ENCODE results near the gene DMKN. TPM values are rescaled to one million over a fixed set of nuclear protein-coding genes. Genes with fewer than 3 reads are reported as not detected.

DMKN gene, protein sequence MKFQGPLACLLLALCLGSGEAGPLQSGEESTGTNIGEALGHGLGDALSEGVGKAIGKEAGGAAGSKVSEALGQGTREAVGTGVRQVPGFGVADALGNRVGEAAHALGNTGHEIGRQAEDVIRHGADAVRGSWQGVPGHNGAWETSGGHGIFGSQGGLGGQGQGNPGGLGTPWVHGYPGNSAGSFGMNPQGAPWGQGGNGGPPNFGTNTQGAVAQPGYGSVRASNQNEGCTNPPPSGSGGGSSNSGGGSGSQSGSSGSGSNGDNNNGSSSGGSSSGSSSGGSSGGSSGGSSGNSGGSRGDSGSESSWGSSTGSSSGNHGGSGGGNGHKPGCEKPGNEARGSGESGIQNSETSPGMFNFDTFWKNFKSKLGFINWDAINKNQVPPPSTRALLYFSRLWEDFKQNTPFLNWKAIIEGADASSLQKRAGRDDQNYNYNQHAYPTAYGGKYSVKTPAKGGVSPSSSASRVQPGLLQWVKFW
- 100 to 1,000 TPM in 2 of 4 donors, 10 to 100 TPM in 2; 69.7 to 135 (median 107) TPM for polyA plus RNA-seq (ENCODE audit: insufficient read length in 4 of 4)

- no peak for DNase-seq (ENCODE audit: low read depth in 4 of 4, low spot score in 2 of 4)
Measured at GRCh38 chr19:35513628-35514281, at the start of gene DMKN. TSS of gene DMKN (minus strand) at chr19:35513649. CDS start at chr19:35513475, 174 bp downstream.

GRCh38 chr19:35562776-35563175 is 49.3 kb upstream of the DMKN start:
- DNase-seq (ENCODE audit: low read depth in 4 of 4, low spot score in 2 of 4) = no peak

GRCh38 chr19:35562336-35562735 is 48.9 kb upstream of the DMKN start:
- no peak for DNase-seq (ENCODE audit: low read depth in 4 of 4, low spot score in 2 of 4)

DNA sequence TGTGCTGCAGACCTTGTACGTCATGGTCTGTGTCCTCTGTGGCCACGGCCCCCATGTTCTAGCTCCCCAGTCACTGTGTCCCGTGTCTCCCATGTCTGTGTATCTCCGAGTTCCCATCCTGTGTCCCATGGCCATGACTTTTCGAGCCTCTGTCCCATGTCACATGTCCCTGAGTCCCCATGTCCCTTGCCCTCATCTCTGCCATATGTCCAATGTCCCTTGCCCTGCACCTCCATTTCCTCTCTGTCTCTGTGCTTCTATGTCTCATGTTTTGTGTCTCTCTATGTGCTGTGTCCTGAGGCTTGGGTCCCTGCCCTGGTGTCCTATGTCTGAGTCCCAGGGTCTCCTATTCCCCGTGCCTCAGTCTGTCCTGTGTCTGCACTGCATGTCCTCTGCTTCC is 48.0 kb upstream of the DMKN start:
- no peak for DNase-seq (ENCODE audit: low read depth in 4 of 4, low spot score in 2 of 4)

DNA sequence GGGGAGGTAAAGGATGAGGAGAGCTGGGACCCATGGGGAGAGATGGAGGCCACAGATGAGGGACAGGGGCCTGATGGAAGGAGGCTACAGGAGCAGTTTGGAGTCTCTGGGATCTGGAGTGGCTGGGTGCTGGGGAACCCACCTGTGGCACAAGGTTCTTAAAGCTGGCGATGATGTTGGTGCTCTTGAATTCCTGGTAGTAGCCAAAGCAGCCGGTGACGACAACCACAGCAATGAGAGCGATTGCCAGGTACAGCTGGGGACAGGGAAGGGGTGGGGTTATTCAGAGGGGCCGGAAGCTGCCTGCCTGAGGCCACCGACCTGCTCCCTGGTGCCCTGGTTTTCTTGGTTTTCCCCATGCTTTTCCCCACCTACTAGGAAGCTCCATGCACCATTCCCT is 47.2 kb upstream of the DMKN start:
- DNase-seq (ENCODE audit: low read depth in 4 of 4, low spot score in 2 of 4) = no peak

DNA sequence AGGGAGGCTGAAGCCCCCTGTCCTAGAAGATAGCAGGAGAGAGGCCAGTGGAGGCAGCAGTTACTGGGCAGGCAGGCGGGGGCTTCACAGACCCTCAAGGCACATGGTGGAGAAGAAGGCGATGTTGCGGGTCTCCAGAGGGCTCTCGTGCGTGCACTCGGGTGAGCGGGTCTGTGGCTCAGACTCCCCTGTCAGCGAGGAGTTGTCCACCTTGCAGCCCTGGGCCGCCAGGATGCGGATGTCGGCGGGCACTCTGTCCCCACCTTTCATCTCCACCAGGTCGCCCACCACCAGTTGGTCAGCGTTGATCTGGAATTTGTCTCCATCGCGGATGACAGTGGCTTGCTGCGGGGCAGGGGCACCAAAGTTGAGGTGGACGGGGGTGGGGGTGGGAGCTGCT is 46.8 kb upstream of the DMKN start:
- DNase-seq (ENCODE audit: low read depth in 4 of 4, low spot score in 2 of 4) = no peak

DNA sequence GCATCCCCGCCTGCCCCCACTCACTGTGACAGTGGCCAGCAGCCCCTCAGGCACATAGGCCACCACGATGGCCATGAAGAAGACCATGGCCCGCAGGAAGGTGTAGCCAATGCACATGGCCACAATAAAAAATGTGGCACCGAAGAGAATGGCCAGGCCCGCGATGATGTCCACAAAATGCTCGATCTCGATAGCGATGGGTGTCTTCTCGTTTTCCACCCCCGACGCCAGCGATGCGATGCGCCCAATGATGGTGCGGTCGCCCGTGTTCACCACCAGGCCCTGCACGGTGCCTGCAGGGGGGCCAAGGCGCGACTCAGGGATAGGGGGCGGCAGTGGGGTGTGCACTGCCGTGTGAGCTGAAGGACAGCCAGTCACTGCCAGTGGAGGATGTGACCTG is 46.3 kb upstream of the DMKN start:
- DNase-seq (ENCODE audit: low read depth in 4 of 4, low spot score in 2 of 4) = no peak

DNA sequence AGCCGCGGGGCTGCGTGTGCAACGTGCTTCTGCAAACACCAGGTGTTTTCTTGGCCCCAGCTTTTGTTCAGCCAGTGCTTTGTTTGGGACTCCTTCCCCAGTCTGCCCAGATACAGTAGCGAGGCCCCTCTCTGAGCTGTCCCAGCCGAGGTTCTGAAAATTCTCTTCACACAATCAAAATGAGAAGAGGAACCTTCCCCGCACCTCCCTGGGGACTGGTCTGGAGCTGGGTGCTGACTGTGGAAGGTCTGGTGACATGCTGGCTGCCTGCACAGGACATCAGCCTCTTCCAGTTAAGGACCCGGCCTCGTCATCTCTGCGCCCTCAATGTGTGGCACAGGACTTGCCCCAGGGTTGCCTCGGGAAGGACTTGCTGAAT is 45.8 kb upstream of the DMKN start:
- DNase-seq (ENCODE audit: low read depth in 4 of 4, low spot score in 2 of 4) = no peak

DNA sequence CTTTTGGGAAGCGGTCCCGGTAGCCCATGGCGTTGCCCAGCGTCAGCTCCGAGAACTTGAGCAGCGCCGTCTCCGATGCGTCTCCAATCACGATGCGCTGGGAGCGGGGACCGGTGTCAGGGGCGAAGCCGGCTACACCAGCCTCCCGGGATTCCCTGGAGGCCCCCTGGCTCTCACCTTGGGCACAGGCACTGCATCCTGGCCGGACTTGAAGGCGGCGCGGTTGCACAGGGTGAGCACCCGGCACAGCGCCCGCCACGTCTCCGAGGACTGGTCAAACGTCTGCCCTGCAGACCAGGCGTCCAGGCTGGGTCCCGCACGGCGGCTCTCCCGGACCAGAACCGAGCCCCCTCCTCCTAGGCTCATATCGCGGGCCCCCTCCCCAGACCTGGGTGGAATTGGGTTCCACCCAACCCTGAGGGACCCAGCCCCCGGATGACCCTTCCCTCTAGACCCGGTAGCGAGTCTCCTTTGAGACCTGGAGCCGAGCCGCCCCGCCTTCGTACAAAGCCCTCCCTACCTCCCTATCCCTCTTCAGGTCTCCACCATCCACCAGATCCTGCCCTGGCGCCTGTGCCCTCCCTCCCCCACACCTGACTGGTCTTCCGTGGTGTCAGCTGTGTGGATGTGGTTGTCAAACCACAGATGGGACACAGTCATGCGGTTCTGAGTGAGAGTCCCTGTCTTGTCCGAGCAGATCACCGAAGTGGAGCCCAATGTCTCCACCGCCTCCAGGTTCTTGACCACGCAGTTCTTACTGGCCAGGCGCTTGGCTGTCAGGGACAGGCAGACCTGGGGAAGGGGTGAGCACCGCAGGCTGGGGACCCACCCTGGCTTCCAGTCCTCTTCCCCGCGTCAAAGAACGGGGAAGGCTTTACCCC is 45.2 kb upstream of the DMKN start:
- no peak for DNase-seq (ENCODE audit: low read depth in 4 of 4, low spot score in 2 of 4)

DNA sequence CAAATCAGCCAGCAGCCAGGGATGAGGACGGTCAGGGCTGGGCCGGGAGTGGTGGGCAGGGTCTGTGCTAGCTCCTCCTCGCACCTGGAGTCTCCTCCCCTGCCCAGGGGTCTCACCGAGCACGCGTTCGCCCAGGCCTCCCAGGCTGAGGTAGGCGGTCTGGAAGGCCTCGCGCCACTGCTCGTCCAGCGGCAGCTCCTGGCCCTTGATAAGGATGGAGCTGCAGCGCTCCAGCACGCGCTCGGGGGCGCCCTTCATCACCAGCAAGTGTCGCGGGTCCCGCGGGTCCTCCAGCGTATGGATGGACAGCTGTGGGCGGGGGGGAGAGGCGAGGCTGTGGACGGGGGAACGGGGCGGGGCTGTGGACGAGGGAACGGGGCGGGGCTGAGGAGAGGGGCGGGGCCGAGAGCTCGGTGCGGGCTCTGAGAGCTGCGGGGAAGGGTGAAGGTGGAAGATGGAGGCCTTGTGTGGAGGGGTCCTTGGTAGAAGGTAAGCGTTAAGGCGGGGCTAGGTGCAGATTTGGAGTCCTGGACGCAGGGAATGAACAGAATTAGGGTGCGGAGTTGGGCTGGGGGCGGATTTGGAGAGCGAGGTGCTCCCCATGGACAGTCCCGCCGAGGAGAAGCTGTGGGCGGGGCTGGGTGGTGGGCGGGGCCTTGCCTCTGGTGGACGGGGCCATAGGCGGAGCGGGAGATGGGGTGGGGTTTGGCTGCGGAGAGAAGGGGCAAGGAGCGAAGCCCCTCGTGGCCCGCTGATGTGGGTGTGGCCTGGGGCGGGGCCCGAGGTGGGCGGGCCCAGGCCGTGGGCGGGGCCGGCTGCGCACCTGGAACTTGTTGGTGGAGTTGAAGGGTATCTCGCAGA is 44.3 kb upstream of the DMKN start:
- DNase-seq (ENCODE audit: low read depth in 4 of 4, low spot score in 2 of 4) = peak; percentile 32 to 53 (median 43)

- no peak for DNase-seq (ENCODE audit: low read depth in 4 of 4, low spot score in 2 of 4)
Measured at GRCh38 chr19:35556846-35557538, 43.5 kb upstream of the DMKN start.

GRCh38 chr19:35556025-35556590 is 42.7 kb upstream of the DMKN start:
- DNase-seq (ENCODE audit: low read depth in 4 of 4, low spot score in 2 of 4) = no peak

- DNase-seq (ENCODE audit: low read depth in 4 of 4, low spot score in 2 of 4) = no peak
Measured at GRCh38 chr19:35555301-35556005, 42.0 kb upstream of the DMKN start.

GRCh38 chr19:35554076-35554475 is 40.6 kb upstream of the DMKN start:
- DNase-seq (ENCODE audit: low read depth in 4 of 4, low spot score in 2 of 4) = no peak

DNA sequence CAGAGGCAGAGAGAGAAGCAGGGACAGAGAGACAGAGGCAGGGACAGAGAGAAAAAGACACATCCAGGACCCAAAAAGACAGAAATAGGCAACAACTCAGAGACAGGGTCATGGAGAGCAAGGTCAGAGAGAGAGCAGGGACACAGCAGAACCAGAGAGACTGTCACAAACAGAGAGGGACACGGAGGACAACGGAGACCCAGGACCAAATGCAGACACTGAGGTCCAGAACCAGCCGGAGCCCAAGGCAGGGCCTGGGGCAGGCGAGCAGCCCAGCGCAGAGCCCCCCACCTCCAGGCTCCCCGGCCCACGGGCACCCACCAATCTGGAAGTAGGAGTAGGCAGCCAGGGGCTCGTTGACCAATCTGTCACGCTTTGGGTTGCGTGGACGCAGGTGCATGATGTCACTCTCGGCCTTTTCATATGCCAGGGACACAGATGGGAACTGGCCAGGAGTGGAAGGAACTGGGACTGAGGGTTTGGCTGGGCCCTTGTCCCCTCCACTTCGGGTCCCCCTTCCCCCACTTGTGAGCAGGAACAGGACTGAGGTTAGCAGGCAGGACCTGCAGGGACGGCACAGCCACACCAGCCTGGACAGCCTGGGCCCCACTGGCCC is 40.0 kb upstream of the DMKN start:
- DNase-seq (ENCODE audit: low read depth in 4 of 4, low spot score in 2 of 4) = no peak

DNA sequence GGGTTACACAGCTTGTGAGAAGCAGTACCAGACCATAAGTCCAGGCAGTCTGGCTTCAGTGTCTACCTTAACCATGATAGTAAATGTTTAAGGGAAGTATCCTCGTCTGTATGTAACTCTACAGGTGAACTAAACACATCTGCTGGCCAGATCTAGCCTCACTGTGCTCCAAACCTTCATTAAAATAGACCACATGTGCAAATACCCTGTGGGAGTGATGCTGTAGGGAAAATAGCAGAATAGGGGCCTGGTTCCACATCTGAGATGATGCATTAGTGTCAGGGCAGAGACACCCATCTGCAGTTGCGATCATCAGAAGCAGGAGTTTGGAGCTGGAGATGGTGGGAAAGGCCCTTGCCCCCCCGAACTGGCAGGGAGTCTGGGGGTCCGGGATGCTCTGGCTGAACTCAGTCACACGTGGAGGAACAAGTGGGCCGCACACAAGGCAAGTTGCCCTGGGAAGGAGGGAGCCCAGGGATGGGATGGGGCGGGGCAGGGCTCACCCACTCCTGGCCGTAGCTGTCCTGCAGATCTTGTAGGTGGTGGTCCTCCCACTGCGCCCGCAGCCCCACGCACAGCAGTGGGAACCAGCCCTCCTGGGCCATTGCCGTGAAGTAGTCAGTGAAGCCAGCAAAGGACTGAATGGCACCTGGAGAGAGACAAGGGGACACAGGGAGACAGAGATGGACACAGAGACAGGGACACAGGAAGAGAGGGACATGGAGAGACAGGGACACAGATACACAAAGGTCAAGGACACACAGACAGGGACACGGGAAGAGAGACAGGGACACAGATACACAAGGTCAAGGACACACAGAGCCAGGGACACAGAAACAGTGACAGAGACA is 39.3 kb upstream of the DMKN start:
- no peak for DNase-seq (ENCODE audit: low read depth in 4 of 4, low spot score in 2 of 4)
